ENCODE data around the gene WASL. TPM values are rescaled to one million over a fixed set of nuclear protein-coding genes. Genes with fewer than 3 reads are reported as not detected.

The WASL gene
- total RNA-seq, 1 experiment from 2014 or later, result 34.4 TPM

- ATAC-seq (no peak), DNase-seq (ENCODE audit: low spot score) (no peak)
- TF ChIP-seq ZSCAN18 (CRISPR knock-in tag; IDR thresholded peaks at IDR 0.05), result no peak
- no peak for TF ChIP-seq ESRRA (CRISPR knock-in tag; IDR thresholded peaks at IDR 0.05; ENCODE audit: borderline replicate concordance)
- TF ChIP-seq HMGA2 (CRISPR knock-in tag; IDR thresholded peaks at IDR 0.05), result no peak
- TF ChIP-seq ZNF512 (CRISPR knock-in tag; IDR thresholded peaks at IDR 0.05; ENCODE audit: borderline replicate concordance), result no peak
- no peak for TF ChIP-seq CDX4 (CRISPR knock-in tag; IDR thresholded peaks at IDR 0.05; ENCODE audit: borderline replicate concordance)
- Mint-ChIP-seq H3K27ac (peak overlapping the region; percentile 31; the same call in 1 of the 2 replicates), H3K27me3 (ENCODE audit: low read depth) (no peaks in the 10 kb centered on the region), H3K4me3 (peak overlapping the region; percentile 97; the same call in 1 of the 2 replicates), H3K4me1 (peaks cover 52% of the 10 kb centered on the region), H3K36me3 (0 out of 2 replicates have a peak, but pooled peaks cover 2% of the 10 kb centered on the region), H3K9me3 (no peaks in the 10 kb centered on the region)
- CTCF ChIA-PET, result interaction anchor here (0.7 to 1.4 kb wide), 2 partner anchors 44 to 121 kb away, joined by 3 read pairs; no protein-coding TSS in a partner anchor
- POLR2A ChIA-PET, result no interaction called here
Observed at GRCh38 chr7:123745437-123745836, 3.4 kb downstream of the WASL start.

GRCh38 chr7:123744416-123744815 is 4.4 kb downstream of the WASL start:
- no peaks in the 10 kb centered on the region for H3K9me3 Mint-ChIP-seq
- no peaks in the 10 kb centered on the region for H3K27me3 Mint-ChIP-seq (ENCODE audit: low read depth)
- 0 out of 2 replicates have a peak, but pooled peaks cover 2% of the 10 kb centered on the region for H3K36me3 Mint-ChIP-seq
- TF ChIP-seq ZNF219 (CRISPR knock-in tag; IDR thresholded peaks at IDR 0.05; ENCODE audit: borderline replicate concordance), result no peak
- TF ChIP-seq ETV6 (CRISPR knock-in tag; IDR thresholded peaks at IDR 0.05), result no peak
- no peak overlapping the region; the same call in 1 of the 2 replicates for H3K27ac Mint-ChIP-seq
- no peak for ATAC-seq
- CTCF ChIA-PET, result no interaction called here
- POLR2A ChIA-PET, result no interaction called here
- no peak overlapping the region for H3K4me3 Mint-ChIP-seq
- DNase-seq (ENCODE audit: low spot score), result no peak
- H3K4me1 Mint-ChIP-seq, result peaks cover 51% of the 10 kb centered on the region

- H3K9me3 Mint-ChIP-seq, result no peaks in the 10 kb centered on the region
- ChIA-PET POLR2A (no interaction called here), CTCF (interaction anchor here (1.0 to 1.4 kb wide), 3 partner anchors 41 to 123 kb away, joined by 3 to 4 read pairs (median 4); no protein-coding TSS in a partner anchor)
- no peak for DNase-seq (ENCODE audit: low spot score)
- peaks cover 52% of the 10 kb centered on the region for H3K4me1 Mint-ChIP-seq
- H3K36me3 Mint-ChIP-seq, result no peaks in the 10 kb centered on the region
- TF ChIP-seq PREB (CRISPR knock-in tag; IDR thresholded peaks at IDR 0.05; ENCODE audit: borderline replicate concordance), result no peak
- TF ChIP-seq ZNF532 (CRISPR knock-in tag; IDR thresholded peaks at IDR 0.05; ENCODE audit: borderline replicate concordance), result no peak
- TF ChIP-seq ZNF263 (CRISPR knock-in tag; IDR thresholded peaks at IDR 0.05; ENCODE audit: low read depth), result no peak
- TF ChIP-seq ESRRA (CRISPR knock-in tag; IDR thresholded peaks at IDR 0.05; ENCODE audit: borderline replicate concordance), result no peak
- no peak for TF ChIP-seq SMAD4 (CRISPR knock-in tag; IDR thresholded peaks at IDR 0.05)
- no peak for TF ChIP-seq FOXJ3 (CRISPR knock-in tag; IDR thresholded peaks at IDR 0.05; ENCODE audit: borderline replicate concordance)
- no peak for TF ChIP-seq NFATC4 (CRISPR knock-in tag; IDR thresholded peaks at IDR 0.05)
- ATAC-seq, result no peak
- no peaks in the 10 kb centered on the region for H3K27me3 Mint-ChIP-seq (ENCODE audit: low read depth)
- no peak overlapping the region for H3K27ac Mint-ChIP-seq
- H3K4me3 Mint-ChIP-seq, result no peak overlapping the region
Observed at GRCh38 chr7:123741940-123742339, 6.9 kb downstream of the WASL start.
